Heart left ventricle (tissue), 13 donors: ENCODE results near the gene TSPAN31.

Experiments used
- POLR2A ChIP-seq, 2 donors: fragments of 450-650 bp; IDR thresholded peaks; one replicate each; pipeline ENCODE4 v1.6.1; 2017; ENCODE audit warnings: antibody characterized with exemption in 2 of 2, mild to moderate bottlenecking in 2 of 2, moderate library complexity in 2 of 2
- TF ChIP-seq, protein P1 (sequence below), 12 donors: fragments of 200-600 bp; sonication (generic) in 4 of 12; IDR thresholded peaks; one replicate each; pipeline versions ENCODE4 v1.5.0 to v1.8.0; 2018 to 2022; ENCODE audit warnings: antibody characterized with exemption in 12 of 12, mild to moderate bottlenecking in 5 of 12
- donor health status: ischemic (EF 13 %, LVEDD 7.1; RV severe dilation, severe dysfunction).
- donor health status: DM: no; HTN: yes; CAD: no.
- donor health status: DM: no; HTN: no; CAD: no.
- donor health status: ischemic (EF 25% LVEDD 6.9; RV normal size, moderate dysfunction).
- donor health status: ischemic (EF 25% LVEDD 5.7; RV mildly dilated, moderate dysfunction).
- donor health status: ischemic (EF 35%, LVEDD 5.7; RV mildly dilated, moderate dysfunction).
- donor health status: nonischemic (EF 11% LVEDD 7.7; RV severe dilation, severe dysfunction).
- donor health status: DM: yes; HTN: yes; CAD: no.
- donor health status: PGD.
- donor health status: ischemic (EF 29% LVEDD 5.4; RV normal size, mild dysfunction).
- donor health status: nonischemic (EF 23%, LVEDD 6.1; RV moderate dilation, normal function).

GRCh38 chr12:57727758-57728395, 17.0 kb upstream of the TSPAN31 start:
- TF ChIP-seq, protein P1, sequence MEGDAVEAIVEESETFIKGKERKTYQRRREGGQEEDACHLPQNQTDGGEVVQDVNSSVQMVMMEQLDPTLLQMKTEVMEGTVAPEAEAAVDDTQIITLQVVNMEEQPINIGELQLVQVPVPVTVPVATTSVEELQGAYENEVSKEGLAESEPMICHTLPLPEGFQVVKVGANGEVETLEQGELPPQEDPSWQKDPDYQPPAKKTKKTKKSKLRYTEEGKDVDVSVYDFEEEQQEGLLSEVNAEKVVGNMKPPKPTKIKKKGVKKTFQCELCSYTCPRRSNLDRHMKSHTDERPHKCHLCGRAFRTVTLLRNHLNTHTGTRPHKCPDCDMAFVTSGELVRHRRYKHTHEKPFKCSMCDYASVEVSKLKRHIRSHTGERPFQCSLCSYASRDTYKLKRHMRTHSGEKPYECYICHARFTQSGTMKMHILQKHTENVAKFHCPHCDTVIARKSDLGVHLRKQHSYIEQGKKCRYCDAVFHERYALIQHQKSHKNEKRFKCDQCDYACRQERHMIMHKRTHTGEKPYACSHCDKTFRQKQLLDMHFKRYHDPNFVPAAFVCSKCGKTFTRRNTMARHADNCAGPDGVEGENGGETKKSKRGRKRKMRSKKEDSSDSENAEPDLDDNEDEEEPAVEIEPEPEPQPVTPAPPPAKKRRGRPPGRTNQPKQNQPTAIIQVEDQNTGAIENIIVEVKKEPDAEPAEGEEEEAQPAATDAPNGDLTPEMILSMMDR (IDR thresholded peaks at IDR 0.05): no peak
- no peak for TF ChIP-seq POLR2A (IDR thresholded peaks at IDR 0.05)
